Body of pancreas (tissue), 4 donors: ENCODE measurements around the gene GREB1. TPM values are rescaled to one million over a fixed set of nuclear protein-coding genes. Genes with fewer than 3 reads are reported as not detected.

ENCODE experiments used
- ATAC-seq: fragments of 150-250 bp; one replicate; pipeline ENCODE4 v1.9.1; 2016
- DNase-seq, 4 donors: peaks; one replicate each; pipeline ENCODE4 v3.0.0-alpha.2; 2019
- H3K27ac ChIP-seq, 4 donors: fragments of 200-600 bp; sonication (generic); 1 replicate in 3 of 4; 2 replicates in 1 of 4; pipeline versions ENCODE4 v1.5.1 to v1.6.1; 2016 to 2019; ENCODE audit warnings: mild to moderate bottlenecking in 1 of 4, mixed read lengths in 1 of 4, moderate library complexity in 1 of 4
- H3K27me3 ChIP-seq, 2 donors: fragments of 200-600 bp; sonication (generic); one replicate each; pipeline ENCODE4 v1.6.0; 2016; ENCODE audit warnings: mild to moderate bottlenecking in 1 of 2
- H3K36me3 ChIP-seq, 2 donors: fragments of 200-600 bp; sonication (generic); replicated peaks in 1 of 2; 2 replicates each; pipeline ENCODE4 v1.5.1; 2016; ENCODE audit warnings: low read depth in 2 of 2; ENCODE audit not compliant: insufficient read depth in 1 of 2
- H3K4me1 ChIP-seq: fragments of 200-600 bp; sonication (generic); one replicate; pipeline ENCODE4 v1.6.0; 2016
- H3K4me3 ChIP-seq, 2 donors: fragments of 200-600 bp; sonication (generic); 1 replicate in 1 of 2; 2 replicates in 1 of 2; pipeline ENCODE4 v1.5.1; 2016 to 2019
- H3K9me3 ChIP-seq, 3 donors: fragments of 200-600 bp; sonication (generic); 1 replicate in 2 of 3; 2 replicates in 1 of 3; pipeline ENCODE4 v1.5.1; 2016
- CTCF ChIP-seq, 7 experiments: fragments of 450-650 bp in 4 of 7; fragments of 200-600 bp in 3 of 7; sonication (generic) in 3 of 7; IDR thresholded peaks; one replicate each; pipeline ENCODE4 v1.5.1; 2016 to 2019; ENCODE audit warnings: antibody characterized with exemption in 7 of 7
- POLR2A ChIP-seq, 3 donors: fragments of 450-650 bp; IDR thresholded peaks; one replicate each; pipeline ENCODE4 v1.6.1; 2016; ENCODE audit warnings: antibody characterized with exemption in 3 of 3, mild to moderate bottlenecking in 2 of 3
- WGBS, 2 donors: methylation state at CpG; one replicate each; pipeline ENCODE4 v1.1.5; 2017; 5-methylcytosine and 5-hydroxymethylcytosine counted together
- intact Hi-C: fragments of 100-400 bp; cut with DNase I; formaldehyde crosslinking; loops from one replicate; pipeline ENCODE4 v1.15.1; 2023
- total RNA-seq, 2 donors: library from RNA; depleted of rRNA; stranded (reverse); fragments of >200 nt; gene quantifications; one replicate each; pipeline ENCODE4 v1.1.0, GENCODE V29; 2016

GREB1 gene
- total RNA-seq, 2 donors from 2014 or later, result 10.4 to 19.8 TPM

- WGBS, 2 donors, result 49 to 53% methylated on average over 2 of the region's 2 CpGs
- no peaks in the 10 kb centered on the region for H3K27me3 ChIP-seq
- intact Hi-C loops, result no loop called here
- no peak for ATAC-seq
- H3K9me3 ChIP-seq, result no peaks in the 10 kb centered on the region
- H3K4me1 ChIP-seq, result no peaks in the 10 kb centered on the region
- H3K36me3 ChIP-seq, result no peaks in the 10 kb centered on the region
- TF ChIP-seq CTCF (IDR thresholded peaks at IDR 0.05) (no peak), POLR2A (IDR thresholded peaks at IDR 0.05) (no peak)
- H3K27ac ChIP-seq, result no peak overlapping the region
- H3K4me3 ChIP-seq, result no peak overlapping the region
- DNase-seq, result no peak
Measured at GRCh38 chr2:11649093-11649492, 115.2 kb downstream of the GREB1 start.

GRCh38 chr2:11651856-11652548, 118.2 kb downstream of the GREB1 start:
- WGBS, 2 donors, result 74 to 82% methylated on average over 5 of the region's 5 CpGs
- intact Hi-C loops, result no loop called here
- DNase-seq (no peak), ATAC-seq (no peak)
- Histone ChIP-seq H3K36me3 (no peaks in the 10 kb centered on the region), H3K4me3 (no peak overlapping the region), H3K4me1 (no peaks in the 10 kb centered on the region), H3K27me3 (no peaks in the 10 kb centered on the region), H3K27ac (no peak overlapping the region), H3K9me3 (no peaks in the 10 kb centered on the region)
- TF ChIP-seq CTCF (IDR thresholded peaks at IDR 0.05), result no peak
- no peak for TF ChIP-seq POLR2A (IDR thresholded peaks at IDR 0.05)

- 61 to 64% methylated on average over 3 of the region's 3 CpGs for WGBS, 2 donors
Measured at GRCh38 chr2:11652553-11652952, 118.7 kb downstream of the GREB1 start.

GRCh38 chr2:11655495-11655894, 121.7 kb downstream of the GREB1 start:
- TF ChIP-seq CTCF (IDR thresholded peaks at IDR 0.05) (no peak), POLR2A (IDR thresholded peaks at IDR 0.05) (no peak)
- DNase-seq, result no peak
- intact Hi-C loops, result no loop called here
- Histone ChIP-seq H3K4me3 (no peak overlapping the region), H3K27me3 (no peaks in the 10 kb centered on the region), H3K9me3 (no peaks in the 10 kb centered on the region), H3K4me1 (no peaks in the 10 kb centered on the region), H3K27ac (no peak overlapping the region), H3K36me3 (no peaks in the 10 kb centered on the region)
- WGBS, 2 donors, result 74 to 77% methylated on average over 4 of the region's 4 CpGs
- ATAC-seq, result no peak

More at GRCh38 chr2:11652553-11652952, 118.7 kb downstream of the GREB1 start:
- ATAC-seq, result no peak
- Histone ChIP-seq H3K4me3 (no peak overlapping the region), H3K27ac (no peak overlapping the region), H3K36me3 (no peaks in the 10 kb centered on the region), H3K9me3 (no peaks in the 10 kb centered on the region), H3K27me3 (no peaks in the 10 kb centered on the region), H3K4me1 (no peaks in the 10 kb centered on the region)
- no peak for DNase-seq
- TF ChIP-seq CTCF (IDR thresholded peaks at IDR 0.05) (no peak), POLR2A (IDR thresholded peaks at IDR 0.05) (no peak)
- intact Hi-C loops, result no loop called here

GRCh38 chr2:11656252-11656651, 122.4 kb downstream of the GREB1 start:
- WGBS, 2 donors, result 95 to 96% methylated on average over 1 of the region's 1 CpG
- intact Hi-C loops, result no loop called here
- no peaks in the 10 kb centered on the region for H3K36me3 ChIP-seq

More at GRCh38 chr2:11656252-11656651, 122.4 kb downstream of the GREB1 start:
- H3K4me1 ChIP-seq, result no peaks in the 10 kb centered on the region
- no peak overlapping the region for H3K27ac ChIP-seq
- TF ChIP-seq POLR2A (IDR thresholded peaks at IDR 0.05), result no peak
- TF ChIP-seq CTCF (IDR thresholded peaks at IDR 0.05), result no peak
- no peaks in the 10 kb centered on the region for H3K9me3 ChIP-seq
- no peak overlapping the region for H3K4me3 ChIP-seq
- DNase-seq (no peak), ATAC-seq (no peak)
- no peaks in the 10 kb centered on the region for H3K27me3 ChIP-seq
